K562 (cell line): ENCODE data around the gene VPS11. TPM values are rescaled to one million over a fixed set of nuclear protein-coding genes. Genes with fewer than 3 reads are reported as not detected.
A peak's percentile ranks its signal among the peaks of the same experiment; 100 is the strongest.

Experiments
- CHCHD3 ChIP-seq: fragments of 250-450 bp; sonication (Bioruptor Pico); IDR thresholded peaks from 2 replicates; pipeline ENCODE4 v2.1.2; 2022; ENCODE audit warnings: mild to moderate bottlenecking
- HNRNPLL ChIP-seq: fragments of 200-400 bp; formaldehyde crosslinking; IDR thresholded peaks from 2 replicates; pipeline ENCODE4 v1.6.1; 2017; ENCODE audit warnings: low read length, low read depth, mild to moderate bottlenecking; ENCODE audit not compliant: poor library complexity, severe bottlenecking
- KLF13 ChIP-seq: fragments of 450-650 bp; IDR thresholded peaks from 2 replicates; pipeline ENCODE4 v1.6.1; 2016; ENCODE audit warnings: missing genetic modification characterization, low read depth, mild to moderate bottlenecking, missing compliant biosample characterization, moderate library complexity, borderline replicate concordance
- PBX2 ChIP-seq, 2 experiments: IDR thresholded peaks in 1 of 2; conservative IDR thresholded peaks in 1 of 2; 2 replicates each; pipeline ENCODE4 v1.6.1; 2016; ENCODE audit warnings: low read depth in 2 of 2, mild to moderate bottlenecking in 1 of 2, missing compliant biosample characterization in 1 of 2, missing genetic modification characterization in 1 of 2, moderate library complexity in 1 of 2
- SMAD3 ChIP-seq: fragments of 450-650 bp; formaldehyde crosslinking; conservative IDR thresholded peaks from 2 replicates; pipeline ENCODE4 v1.4.0; 2020; ENCODE audit warnings: mild to moderate bottlenecking
- SP2 ChIP-seq: IDR thresholded peaks from 2 replicates; pipeline ENCODE4 v1.6.1; 2011; ENCODE audit warnings: mild to moderate bottlenecking, low read depth, low read length, moderate library complexity; ENCODE audit not compliant: poor library complexity, severe bottlenecking; ENCODE audit errors: extremely low read depth
- TAF1 ChIP-seq: IDR thresholded peaks from 2 replicates; pipeline ENCODE4 v1.6.1; 2011; ENCODE audit warnings: mild to moderate bottlenecking, low read length, moderate library complexity; ENCODE audit not compliant: insufficient read depth, control insufficient read depth, severe bottlenecking; ENCODE audit errors: extremely low read depth
- TCF15 ChIP-seq: fragments of 250-450 bp; sonication (Bioruptor Pico); IDR thresholded peaks from 2 replicates; pipeline ENCODE4 v1.8.0; 2022; ENCODE audit warnings: moderate library complexity, mild to moderate bottlenecking, inconsistent platforms
- TFAM ChIP-seq: fragments of 250-450 bp; sonication (Bioruptor Pico); conservative IDR thresholded peaks from 2 replicates; pipeline ENCODE4 v1.5.0; 2021; ENCODE audit warnings: mild to moderate bottlenecking, moderate library complexity
- USF2 ChIP-seq: sonication (generic); formaldehyde crosslinking; IDR thresholded peaks from 2 replicates; pipeline ENCODE4 v1.5.0; 2020; ENCODE audit warnings: missing genetic modification reagents
- ZNF197 ChIP-seq: fragments of 200-800 bp; sonication (Bioruptor generic); IDR thresholded peaks from 2 replicates; pipeline ENCODE4 v1.6.1; 2016; ENCODE audit warnings: low read depth, missing genetic modification characterization, missing compliant biosample characterization
- ZNF232 ChIP-seq: sonication (generic); formaldehyde crosslinking; IDR thresholded peaks from 2 replicates; pipeline ENCODE4 v1.8.0; 2022; ENCODE audit warnings: mild to moderate bottlenecking, missing genetic modification reagents
- ZNF318 ChIP-seq, 2 experiments: fragments of 450-650 bp; IDR thresholded peaks; 2 replicates each; pipeline ENCODE4 v1.6.1; 2016; ENCODE audit warnings: mild to moderate bottlenecking in 2 of 2, borderline replicate concordance in 1 of 2, low read depth in 1 of 2, moderate library complexity in 1 of 2
- polyA plus RNA-seq, 8 experiments: library from polyadenylated mRNA; depleted of rRNA in 4 of 8; stranded (reverse) in 5 of 8; unstranded in 3 of 8; fragments of >200 nt; fragmentation: Nextera tagmentation in 2 of 8; fragmentation: Illumina TruSeq in 1 of 8; extraction: Ambion mirVana in 2 of 8; extraction: Trizol in 1 of 8; gene quantifications; 2 replicates each; pipeline versions ENCODE4 v1.2.1 to v1.2.3, GENCODE V29; 2011 to 2014; ENCODE audit warnings: inconsistent platforms in 1 of 8, missing spikeins in 1 of 8
- total RNA-seq, 7 experiments: library from RNA; depleted of rRNA in 6 of 7; stranded (reverse); fragments of >200 nt in 6 of 7; fragmentation: Illumina TruSeq in 2 of 7; extraction: Trizol in 2 of 7; gene quantifications; 2 replicates each; pipeline versions ENCODE4 v1.2.1 to v1.2.3, GENCODE V29; 2011 to 2021; ENCODE audit warnings: low replicate concordance in 1 of 7

Gene VPS11
- total and polyA plus RNA-seq, 9 of the 15 experiments (the other 6 are each of a cell fraction or from before 2014, with no cell fraction given): 14.1 to 35.5 (median 27.5) TPM

- TF ChIP-seq ZNF318 (IDR thresholded peaks at IDR 0.05; ENCODE audit: borderline replicate concordance in 1 of 2, low read depth in 1 of 2) (0 out of 4 replicates have a peak, but pooled peaks of 1 of the 2 experiments have one; percentile 54), SMAD3 (CRISPR knock-in tag) (peak; percentile 80), TFAM (CRISPR knock-in tag) (no peak), TCF15 (CRISPR knock-in tag) (no peak), PBX2 (CRISPR knock-in tag; IDR thresholded peaks at IDR 0.05; ENCODE audit: low read depth) (no peak), PBX2 (tag; conservative IDR thresholded peaks at IDR 0.05; ENCODE audit: low read depth) (no peak), KLF13 (tag) (peak; percentile 81; the same call in 1 of the 2 replicates), CHCHD3 (no peak), TAF1 (peak; percentile 71), HNRNPLL (peak; percentile 35), ZNF197 (CRISPR knock-in tag) (peak; percentile 54; the same call in 1 of the 2 replicates), SP2 (no peak), USF2 (CRISPR knock-in tag) (peak; percentile 87), ZNF232 (CRISPR knock-in tag) (no peak)
Observed at GRCh38 chr11:119101759-119102423, 34.3 kb downstream of the VPS11 start, which contains the start of gene DPAGT1 (continued).
